Adrenal gland (tissue), 5 donors: Measurements from ENCODE around the gene PPEF2.

Experiments
- POLR2A ChIP-seq, 2 donors: fragments of 450-650 bp; IDR thresholded peaks; one replicate each; pipeline ENCODE4 v1.6.1; 2017; ENCODE audit warnings: antibody characterized with exemption in 2 of 2, mild to moderate bottlenecking in 2 of 2, moderate library complexity in 1 of 2
- TF ChIP-seq, protein P1 (sequence below), 6 experiments: fragments of 450-650 bp in 4 of 6; fragments of 200-600 bp in 2 of 6; sonication (generic) in 1 of 6; IDR thresholded peaks; 1 replicate in 5 of 6; 2 replicates in 1 of 6; pipeline versions ENCODE4 v1.5.1 to v1.8.0; 2016 to 2021; ENCODE audit warnings: antibody characterized with exemption in 6 of 6, mild to moderate bottlenecking in 2 of 6, moderate library complexity in 1 of 6
- donor health status: DM: no; HTN: no; CAD: no.

DNA sequence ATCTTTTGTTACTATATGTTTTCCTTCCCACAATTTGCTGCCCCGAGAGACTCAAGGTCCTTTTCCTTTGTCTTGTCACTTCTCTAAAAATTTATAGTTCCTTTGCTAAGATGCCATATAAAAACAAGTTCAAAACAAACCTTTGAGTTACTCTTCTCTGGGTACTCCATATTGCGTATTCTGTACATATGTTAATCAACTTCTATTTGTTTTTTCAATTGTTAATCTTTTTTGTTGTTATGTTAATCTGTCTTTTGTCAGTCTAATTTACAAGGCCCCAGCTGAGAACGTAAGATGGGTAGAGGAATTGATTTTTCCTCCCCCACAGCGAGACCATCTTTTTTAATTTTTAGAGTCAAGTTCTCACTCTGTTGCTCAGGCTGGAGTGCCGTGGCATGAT is 7.2 kb upstream of the PPEF2 start:
- TF ChIP-seq POLR2A (IDR thresholded peaks at IDR 0.05), result no peak
- TF ChIP-seq, protein P1, sequence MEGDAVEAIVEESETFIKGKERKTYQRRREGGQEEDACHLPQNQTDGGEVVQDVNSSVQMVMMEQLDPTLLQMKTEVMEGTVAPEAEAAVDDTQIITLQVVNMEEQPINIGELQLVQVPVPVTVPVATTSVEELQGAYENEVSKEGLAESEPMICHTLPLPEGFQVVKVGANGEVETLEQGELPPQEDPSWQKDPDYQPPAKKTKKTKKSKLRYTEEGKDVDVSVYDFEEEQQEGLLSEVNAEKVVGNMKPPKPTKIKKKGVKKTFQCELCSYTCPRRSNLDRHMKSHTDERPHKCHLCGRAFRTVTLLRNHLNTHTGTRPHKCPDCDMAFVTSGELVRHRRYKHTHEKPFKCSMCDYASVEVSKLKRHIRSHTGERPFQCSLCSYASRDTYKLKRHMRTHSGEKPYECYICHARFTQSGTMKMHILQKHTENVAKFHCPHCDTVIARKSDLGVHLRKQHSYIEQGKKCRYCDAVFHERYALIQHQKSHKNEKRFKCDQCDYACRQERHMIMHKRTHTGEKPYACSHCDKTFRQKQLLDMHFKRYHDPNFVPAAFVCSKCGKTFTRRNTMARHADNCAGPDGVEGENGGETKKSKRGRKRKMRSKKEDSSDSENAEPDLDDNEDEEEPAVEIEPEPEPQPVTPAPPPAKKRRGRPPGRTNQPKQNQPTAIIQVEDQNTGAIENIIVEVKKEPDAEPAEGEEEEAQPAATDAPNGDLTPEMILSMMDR (IDR thresholded peaks at IDR 0.05), result no peak
